Tibial nerve (tissue), 4 donors: ENCODE data around the gene MFRP.
A peak's percentile ranks its signal among the peaks of the same experiment; 100 is the strongest.

ENCODE experiments used
- CTCF ChIP-seq, 5 experiments: fragments of 200-600 bp in 3 of 5; fragments of 450-650 bp in 2 of 5; sonication (generic) in 3 of 5; IDR thresholded peaks; one replicate each; pipeline ENCODE4 v1.5.1; 2016 to 2019; ENCODE audit warnings: antibody characterized with exemption in 5 of 5, mild to moderate bottlenecking in 3 of 5, moderate library complexity in 2 of 5
- EP300 ChIP-seq, 2 donors: sonication (generic); formaldehyde crosslinking; IDR thresholded peaks; one replicate each; pipeline ENCODE4 v1.6.1; 2017; ENCODE audit warnings: antibody characterized with exemption in 2 of 2, mild to moderate bottlenecking in 1 of 2
- POLR2A ChIP-seq, 2 donors: fragments of 450-650 bp; IDR thresholded peaks; one replicate each; pipeline ENCODE4 v1.6.1; 2017; ENCODE audit warnings: antibody characterized with exemption in 2 of 2, mild to moderate bottlenecking in 2 of 2, moderate library complexity in 2 of 2

- TF ChIP-seq CTCF (IDR thresholded peaks at IDR 0.05), result peak in 1 of 5 experiments; percentile 11
- no peak for TF ChIP-seq POLR2A (IDR thresholded peaks at IDR 0.05)
- no peak for TF ChIP-seq EP300 (IDR thresholded peaks at IDR 0.05)
Observed at GRCh38 chr11:119389611-119390254, 43.2 kb upstream of the MFRP start.
